ENCODE data around the gene PPT2.

The PPT2 gene

GRCh38 chr6:32129297-32130088, 24.4 kb upstream of the PPT2 start:
- H3K9me3 ChIP-seq (ENCODE audit: severe bottlenecking): no peaks in the 10 kb centered on the region
- no peaks in the 10 kb centered on the region for H3K4me1 ChIP-seq (ENCODE audit: insufficient read depth, poor library complexity, severe bottlenecking)
- peaks cover 21% of the 10 kb centered on the region for H3K36me3 ChIP-seq (ENCODE audit: low read depth)
- H3K27me3 ChIP-seq (ENCODE audit: insufficient read depth, poor library complexity, severe bottlenecking): no peaks in the 10 kb centered on the region
- no peak for TF ChIP-seq CTCF (IDR thresholded peaks at IDR 0.05; ENCODE audit: poor library complexity, severe bottlenecking)
- peak overlapping the region; percentile 25 for H3K27ac ChIP-seq (ENCODE audit: poor library complexity, severe bottlenecking)
- peak overlapping the region; percentile 66 for H3K4me3 ChIP-seq (ENCODE audit: severe bottlenecking)
- no peak for DNase-seq (ENCODE audit: low spot score)
- ATAC-seq (ENCODE audit: low read depth): peak; percentile 2; the same call in 2 of the 3 replicates

GRCh38 chr6:32131439-32131948, 22.4 kb upstream of the PPT2 start:
- Histone ChIP-seq H3K27me3 (ENCODE audit: insufficient read depth, poor library complexity, severe bottlenecking) (no peaks in the 10 kb centered on the region), H3K27ac (ENCODE audit: poor library complexity, severe bottlenecking) (no peak overlapping the region), H3K4me1 (ENCODE audit: insufficient read depth, poor library complexity, severe bottlenecking) (no peaks in the 10 kb centered on the region), H3K9me3 (ENCODE audit: severe bottlenecking) (no peaks in the 10 kb centered on the region), H3K36me3 (ENCODE audit: low read depth) (peaks cover 5% of the 10 kb centered on the region), H3K4me3 (ENCODE audit: severe bottlenecking) (no peak overlapping the region)
- no peak for TF ChIP-seq CTCF (IDR thresholded peaks at IDR 0.05; ENCODE audit: poor library complexity, severe bottlenecking)
- ATAC-seq (ENCODE audit: low read depth) (no peak), DNase-seq (ENCODE audit: low spot score) (no peak)

GRCh38 chr6:32132110-32132509, 21.8 kb upstream of the PPT2 start:
- Histone ChIP-seq H3K4me3 (ENCODE audit: severe bottlenecking) (no peak overlapping the region), H3K4me1 (ENCODE audit: insufficient read depth, poor library complexity, severe bottlenecking) (no peaks in the 10 kb centered on the region), H3K27me3 (ENCODE audit: insufficient read depth, poor library complexity, severe bottlenecking) (no peaks in the 10 kb centered on the region), H3K27ac (ENCODE audit: poor library complexity, severe bottlenecking) (no peak overlapping the region), H3K36me3 (ENCODE audit: low read depth) (no peaks in the 10 kb centered on the region; the same call in 1 of the 2 replicates), H3K9me3 (ENCODE audit: severe bottlenecking) (no peaks in the 10 kb centered on the region)
- DNase-seq (ENCODE audit: low spot score) (no peak), ATAC-seq (ENCODE audit: low read depth) (no peak)
- no peak for TF ChIP-seq CTCF (IDR thresholded peaks at IDR 0.05; ENCODE audit: poor library complexity, severe bottlenecking)

GRCh38 chr6:32133786-32134185, 20.2 kb upstream of the PPT2 start:
- H3K4me1 ChIP-seq (ENCODE audit: insufficient read depth, poor library complexity, severe bottlenecking): no peaks in the 10 kb centered on the region
- H3K27me3 ChIP-seq (ENCODE audit: insufficient read depth, poor library complexity, severe bottlenecking): no peaks in the 10 kb centered on the region
- H3K4me3 ChIP-seq (ENCODE audit: severe bottlenecking): no peak overlapping the region
- ATAC-seq (ENCODE audit: low read depth): no peak
- no peaks in the 10 kb centered on the region for H3K9me3 ChIP-seq (ENCODE audit: severe bottlenecking)
- H3K27ac ChIP-seq (ENCODE audit: poor library complexity, severe bottlenecking): no peak overlapping the region
- no peak for DNase-seq (ENCODE audit: low spot score)
- H3K36me3 ChIP-seq (ENCODE audit: low read depth): no peaks in the 10 kb centered on the region
- no peak for TF ChIP-seq CTCF (IDR thresholded peaks at IDR 0.05; ENCODE audit: poor library complexity, severe bottlenecking)

GRCh38 chr6:32137454-32137853, 16.5 kb upstream of the PPT2 start:
- TF ChIP-seq CTCF (IDR thresholded peaks at IDR 0.05; ENCODE audit: poor library complexity, severe bottlenecking): no peak
- ATAC-seq (ENCODE audit: low read depth): no peak
- Histone ChIP-seq H3K27ac (ENCODE audit: poor library complexity, severe bottlenecking) (no peak overlapping the region), H3K4me3 (ENCODE audit: severe bottlenecking) (no peak overlapping the region), H3K9me3 (ENCODE audit: severe bottlenecking) (no peaks in the 10 kb centered on the region), H3K4me1 (ENCODE audit: insufficient read depth, poor library complexity, severe bottlenecking) (no peaks in the 10 kb centered on the region), H3K36me3 (ENCODE audit: low read depth) (no peaks in the 10 kb centered on the region), H3K27me3 (ENCODE audit: insufficient read depth, poor library complexity, severe bottlenecking) (no peaks in the 10 kb centered on the region)
- no peak for DNase-seq (ENCODE audit: low spot score)

All from RWPE2 (cell line).